ENCODE measurements around the gene ULK2. TPM values are rescaled to one million over a fixed set of nuclear protein-coding genes. Genes with fewer than 3 reads are reported as not detected.

ULK2 gene
- 1.4 and 1.6 TPM in 2 replicates for total RNA-seq (2013; cell fraction: nucleolus; rRNA removed)
- 2.0 and 2.6 TPM in 2 replicates for total RNA-seq (2014; rRNA removed)
- 1.2 and 1.6 TPM in 2 replicates for total RNA-seq (2014; rRNA removed; fragmentation: Illumina TruSeq; extraction: Trizol)
- total RNA-seq (2021) = 2.4 and 2.6 TPM in 2 replicates
- 1.7 TPM for polyA plus RNA-seq (2011; ENCODE audit: low read depth)
- 4.9 and 5.3 TPM in 2 replicates for polyA plus RNA-seq (2011; rRNA removed)
- polyA plus RNA-seq (2011; cell fraction: cytosol; rRNA removed) = 3.3 and 3.4 TPM in 2 replicates
- 3.5 and 5.0 TPM in 2 replicates for polyA plus RNA-seq (2011; cell fraction: nucleus; rRNA removed)
- polyA plus RNA-seq (2012) = 1.2 and 1.8 TPM in 2 replicates
- polyA plus RNA-seq (2014; fragmentation: Illumina TruSeq; extraction: Trizol) = 3.4 and 5.8 TPM in 2 replicates
- polyA plus RNA-seq (2014; fragmentation: Nextera tagmentation; extraction: Ambion mirVana) = under 1 TPM; 0.29 to 0.39 TPM
- 2.3 and 3.1 TPM in 2 replicates for polyA plus RNA-seq (2014; rRNA removed)
- polyA plus RNA-seq (2016; fragmentation: Nextera tagmentation; extraction: Ambion mirVana) = 1 to 10 TPM in 1 of 2 experiments, under 1 TPM in 1; 0.97 to 1.0 TPM
- 5.0 and 12.7 TPM in 2 replicates for polyA minus RNA-seq (2011; rRNA and poly(A)+ RNA removed)
- 3.0 and 6.1 TPM in 2 replicates for polyA minus RNA-seq (2011; cell fraction: cytosol; rRNA and poly(A)+ RNA removed)
- 4.2 and 6.4 TPM in 2 replicates for polyA minus RNA-seq (2011; cell fraction: nucleus; rRNA and poly(A)+ RNA removed)
- Bru-seq, nascent RNA = percentile 36 among the genes with signal in this experiment
- percentile 34 among the genes with signal in this experiment for BruChase-seq, experiment 1, labeled RNA remaining after a 6-hour chase
- percentile 32 among the genes with signal in this experiment for BruChase-seq, experiment 2, labeled RNA remaining after a 2-hour chase
- long read RNA-seq, experiment 1 = 0 reads
- long read RNA-seq, experiment 2 = 0 reads

DNA sequence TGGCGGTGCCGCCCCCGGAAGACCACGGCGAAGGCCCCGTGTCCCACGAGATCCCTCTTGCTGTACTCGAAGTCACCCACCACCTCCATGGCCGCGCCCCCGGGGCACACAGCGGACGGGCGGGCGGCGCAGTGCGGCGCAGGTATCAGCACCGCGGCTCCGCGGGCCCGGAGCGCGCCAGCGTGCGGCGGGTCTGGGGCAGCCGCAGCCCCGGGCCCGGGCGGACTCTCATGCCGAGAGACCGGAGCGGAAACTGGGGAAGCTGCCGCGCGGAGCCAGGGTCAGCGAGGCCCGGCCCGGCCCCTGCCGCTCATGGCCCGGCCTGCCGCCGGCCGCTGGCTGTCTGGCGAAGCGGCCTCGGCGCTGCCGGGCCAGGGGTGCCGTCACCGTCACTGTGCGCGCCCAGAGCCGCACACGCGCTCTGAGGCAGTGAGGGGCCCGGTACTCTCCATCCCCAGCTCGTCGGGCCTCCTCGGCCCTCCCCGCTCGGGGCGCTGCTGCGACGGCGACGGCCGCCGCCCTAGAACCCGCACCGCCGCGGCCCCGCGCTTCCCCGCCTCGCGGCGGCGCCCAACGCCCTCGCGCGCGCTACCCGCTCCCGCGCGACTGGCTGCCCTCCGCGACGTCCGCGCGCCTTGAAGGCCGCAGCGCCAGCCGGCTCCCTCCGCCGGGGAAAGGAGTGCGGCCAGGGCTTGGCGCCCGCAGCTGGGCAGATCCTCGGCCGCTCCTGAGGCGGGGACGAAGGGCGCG, at the start of gene ULK2:
TSS of gene ULK2 (minus strand) at position 608 of the 750 bp plus-strand sequence. CDS start at position 89, 519 bp downstream.
- FAIRE-seq = no peak
- RAD21 ChIA-PET (ENCODE audit: unreplicated experiment) = no interaction called here
- TF ChIP-seq RAD21 (IDR thresholded peaks at IDR 0.05; ENCODE audit: insufficient read depth, low read depth, low read length) (no peak), HDAC6 (IDR thresholded peaks at IDR 0.05; ENCODE audit: unreplicated experiment) (peak; percentile 88), NR2F1 (conservative IDR thresholded peaks at IDR 0.05) (no peak), CREM (IDR thresholded peaks at IDR 0.05; ENCODE audit: low read depth) (no peak), CBX5 (IDR thresholded peaks at IDR 0.05; ENCODE audit: low read depth) (no peak), BCL11A (IDR thresholded peaks at IDR 0.05; ENCODE audit: low read depth, low read length) (no peak), IKZF2 (IDR thresholded peaks at IDR 0.05) (no peak), SUPT20H (IDR thresholded peaks at IDR 0.05; ENCODE audit: borderline replicate concordance, control insufficient read depth, low read depth, low read length) (no peak), TAF1 (IDR thresholded peaks at IDR 0.05; ENCODE audit: borderline replicate concordance, low read depth, low read length) (peak; percentile 61; the same call in 1 of the 2 replicates), ETV6 (conservative IDR thresholded peaks at IDR 0.05 in 1 of 2, IDR thresholded peaks at IDR 0.05 in 1 of 2; ENCODE audit: borderline replicate concordance in 1 of 2, low read depth in 1 of 2) (no peak), YY1 (IDR thresholded peaks at IDR 0.05; ENCODE audit: low read depth, low read length) (no peak)
- TF ChIP-seq, protein P1, sequence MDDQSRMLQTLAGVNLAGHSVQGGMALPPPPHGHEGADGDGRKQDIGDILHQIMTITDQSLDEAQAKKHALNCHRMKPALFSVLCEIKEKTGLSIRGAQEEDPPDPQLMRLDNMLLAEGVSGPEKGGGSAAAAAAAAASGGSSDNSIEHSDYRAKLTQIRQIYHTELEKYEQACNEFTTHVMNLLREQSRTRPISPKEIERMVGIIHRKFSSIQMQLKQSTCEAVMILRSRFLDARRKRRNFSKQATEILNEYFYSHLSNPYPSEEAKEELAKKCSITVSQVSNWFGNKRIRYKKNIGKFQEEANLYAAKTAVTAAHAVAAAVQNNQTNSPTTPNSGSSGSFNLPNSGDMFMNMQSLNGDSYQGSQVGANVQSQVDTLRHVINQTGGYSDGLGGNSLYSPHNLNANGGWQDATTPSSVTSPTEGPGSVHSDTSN (IDR thresholded peaks at IDR 0.05; ENCODE audit: insufficient replicate concordance, low read depth, low read length) = peak; percentile 37
- TF ChIP-seq, protein P2, sequence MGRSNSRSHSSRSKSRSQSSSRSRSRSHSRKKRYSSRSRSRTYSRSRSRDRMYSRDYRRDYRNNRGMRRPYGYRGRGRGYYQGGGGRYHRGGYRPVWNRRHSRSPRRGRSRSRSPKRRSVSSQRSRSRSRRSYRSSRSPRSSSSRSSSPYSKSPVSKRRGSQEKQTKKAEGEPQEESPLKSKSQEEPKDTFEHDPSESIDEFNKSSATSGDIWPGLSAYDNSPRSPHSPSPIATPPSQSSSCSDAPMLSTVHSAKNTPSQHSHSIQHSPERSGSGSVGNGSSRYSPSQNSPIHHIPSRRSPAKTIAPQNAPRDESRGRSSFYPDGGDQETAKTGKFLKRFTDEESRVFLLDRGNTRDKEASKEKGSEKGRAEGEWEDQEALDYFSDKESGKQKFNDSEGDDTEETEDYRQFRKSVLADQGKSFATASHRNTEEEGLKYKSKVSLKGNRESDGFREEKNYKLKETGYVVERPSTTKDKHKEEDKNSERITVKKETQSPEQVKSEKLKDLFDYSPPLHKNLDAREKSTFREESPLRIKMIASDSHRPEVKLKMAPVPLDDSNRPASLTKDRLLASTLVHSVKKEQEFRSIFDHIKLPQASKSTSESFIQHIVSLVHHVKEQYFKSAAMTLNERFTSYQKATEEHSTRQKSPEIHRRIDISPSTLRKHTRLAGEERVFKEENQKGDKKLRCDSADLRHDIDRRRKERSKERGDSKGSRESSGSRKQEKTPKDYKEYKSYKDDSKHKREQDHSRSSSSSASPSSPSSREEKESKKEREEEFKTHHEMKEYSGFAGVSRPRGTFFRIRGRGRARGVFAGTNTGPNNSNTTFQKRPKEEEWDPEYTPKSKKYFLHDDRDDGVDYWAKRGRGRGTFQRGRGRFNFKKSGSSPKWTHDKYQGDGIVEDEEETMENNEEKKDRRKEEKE (IDR thresholded peaks at IDR 0.05) = no peak
- TF ChIP-seq, protein P3, sequence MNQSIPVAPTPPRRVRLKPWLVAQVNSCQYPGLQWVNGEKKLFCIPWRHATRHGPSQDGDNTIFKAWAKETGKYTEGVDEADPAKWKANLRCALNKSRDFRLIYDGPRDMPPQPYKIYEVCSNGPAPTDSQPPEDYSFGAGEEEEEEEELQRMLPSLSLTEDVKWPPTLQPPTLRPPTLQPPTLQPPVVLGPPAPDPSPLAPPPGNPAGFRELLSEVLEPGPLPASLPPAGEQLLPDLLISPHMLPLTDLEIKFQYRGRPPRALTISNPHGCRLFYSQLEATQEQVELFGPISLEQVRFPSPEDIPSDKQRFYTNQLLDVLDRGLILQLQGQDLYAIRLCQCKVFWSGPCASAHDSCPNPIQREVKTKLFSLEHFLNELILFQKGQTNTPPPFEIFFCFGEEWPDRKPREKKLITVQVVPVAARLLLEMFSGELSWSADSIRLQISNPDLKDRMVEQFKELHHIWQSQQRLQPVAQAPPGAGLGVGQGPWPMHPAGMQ (IDR thresholded peaks at IDR 0.05; ENCODE audit: borderline replicate concordance) = no peak

More for the DNA sequence above, at the start of gene ULK2:
- no peak within 1 kb of the TSS for H3K27ac ChIP-seq (ENCODE audit: control insufficient read depth, insufficient read depth)
- ChIA-PET POLR2A (no interaction called here), SMC1A (ENCODE audit: uncharacterized antibody, unreplicated experiment) (no interaction called here), CTCF (no interaction called here)
- in situ Hi-C loops (cut with MboI) (no loop called here), intact Hi-C loops (cut with micrococcal nuclease; ENCODE audit: unreplicated experiment) (no loop called here)
- H3K9ac ChIP-seq (ENCODE audit: control insufficient read depth, insufficient read depth, low read length) = peak within 1 kb of the TSS; percentile 52
- peak within 1 kb of the TSS; percentile 75 for H2AFZ ChIP-seq (ENCODE audit: control insufficient read depth, low read depth, low read length)
- peak within 1 kb of the TSS; percentile 84 for H3K4me2 ChIP-seq (ENCODE audit: control insufficient read depth, insufficient read depth)
- H3K27me3 ChIP-seq (replicated peaks in 1 of 2; ENCODE audit: control insufficient read depth in 2 of 2, insufficient read depth in 2 of 2, low read length in 1 of 2) = peaks cover 0 to 3% of the 10 kb centered on the region in 2 experiments; a peak in 1 of 4 replicates
- ATAC-seq = peak; percentile 23; the same call in 1 of the 3 replicates
- DNase-seq (ENCODE audit: low read depth, low spot score) = no peak
- no TSS peak for BruUV-seq (replicated peaks)
- H3K9me3 ChIP-seq (replicated peaks; ENCODE audit: control insufficient read depth, insufficient read depth, low read length) = no peaks in the 10 kb centered on the region; the same call in 2 of the 3 replicates
- no peaks in the 10 kb centered on the region for H3K79me2 ChIP-seq (ENCODE audit: control insufficient read depth, insufficient read depth, low read length)
- 6% methylated on average over 98 of the region's 111 CpGs for WGBS (ENCODE audit: insufficient coverage, insufficient replicate concordance, low lambda C conversion rate, missing lambda C conversion rate)
- H4K20me1 ChIP-seq (ENCODE audit: control insufficient read depth, insufficient read depth) = no peaks in the 10 kb centered on the region
- H3K4me1 ChIP-seq (ENCODE audit: control insufficient read depth, insufficient read depth, low read length) = no peaks in the 10 kb centered on the region; the same call in 1 of the 2 replicates
- peak within 1 kb of the TSS; percentile 78 for H3K4me3 ChIP-seq
- no peaks in the 10 kb centered on the region for H3K36me3 ChIP-seq (ENCODE audit: control insufficient read depth in 2 of 2, insufficient read depth in 2 of 2, low read length in 1 of 2)
